Thymus (tissue), 11 donors: Measurements from ENCODE around the gene KRT34. TPM values are rescaled to one million over a fixed set of nuclear protein-coding genes. Genes with fewer than 3 reads are reported as not detected.

Source experiments
- DNase-seq, 9 donors: peaks; one replicate each; pipeline ENCODE4 v3.0.0-alpha.2; 2013; ENCODE audit warnings: low spot score in 9 of 9, low read depth in 6 of 9, missing footprints in 1 of 9
- H3K27ac ChIP-seq, 2 donors: one replicate each; pipeline ENCODE4 v1.5.1; 2013; ENCODE audit warnings: control low read depth in 1 of 2, low read depth in 1 of 2, low read length in 1 of 2, mild to moderate bottlenecking in 1 of 2, moderate library complexity in 1 of 2
- H3K27me3 ChIP-seq, 2 donors: one replicate each; pipeline ENCODE4 v1.5.1; 2013; ENCODE audit warnings: low read length in 1 of 2; ENCODE audit not compliant: control insufficient read depth in 2 of 2, insufficient read depth in 1 of 2
- H3K36me3 ChIP-seq, 2 donors: one replicate each; pipeline ENCODE4 v1.5.1; 2013; ENCODE audit warnings: low read length in 1 of 2, mild to moderate bottlenecking in 1 of 2, moderate library complexity in 1 of 2; ENCODE audit not compliant: control insufficient read depth in 2 of 2, insufficient read depth in 2 of 2
- H3K4me1 ChIP-seq, 2 donors: one replicate each; pipeline ENCODE4 v1.5.1; 2013; ENCODE audit warnings: low read length in 2 of 2; ENCODE audit not compliant: control insufficient read depth in 2 of 2, insufficient read depth in 2 of 2
- H3K4me3 ChIP-seq, 2 donors: one replicate each; pipeline ENCODE4 v1.5.1; 2013; ENCODE audit warnings: low read length in 2 of 2, control low read depth in 1 of 2, mild to moderate bottlenecking in 1 of 2
- H3K9me3 ChIP-seq, 2 donors: one replicate each; pipeline ENCODE4 v1.5.1; 2013; ENCODE audit warnings: low read length in 1 of 2, mild to moderate bottlenecking in 1 of 2; ENCODE audit not compliant: control insufficient read depth in 2 of 2, insufficient read depth in 1 of 2
- WGBS: extraction: QIAGEN DNeasy Blood & Tissue Kit; methylation state at CpG from one replicate; pipeline ENCODE4 v1.1.7; 2013; 5-methylcytosine and 5-hydroxymethylcytosine counted together
- polyA plus RNA-seq: library from polyadenylated mRNA; stranded (reverse); fragments of 200-250 nt; gene quantifications from one replicate; pipeline ENCODE4 v1.2.3, GENCODE V29; 2013
- total RNA-seq: library from RNA; stranded (reverse); fragments of 120-200 nt; gene quantifications from one replicate; pipeline ENCODE4 v1.2.4, GENCODE V29; 2013
- donor health status: healthy.

KRT34 gene
- total and polyA plus RNA-seq, 2 donors: 0.52 to 1.5 TPM

- no peaks in the 10 kb centered on the region for H3K36me3 ChIP-seq
- DNase-seq: no peak
- no peak overlapping the region for H3K27ac ChIP-seq
- no peaks in the 10 kb centered on the region for H3K9me3 ChIP-seq
- H3K27me3 ChIP-seq: no peaks in the 10 kb centered on the region
- 97% methylated on average over 5 of the region's 5 CpGs for WGBS
- no peak overlapping the region for H3K4me3 ChIP-seq
- no peaks in the 10 kb centered on the region for H3K4me1 ChIP-seq
These were observed 49.0 kb downstream of the KRT34 start for GRCh38 chr17:41333098-41333497.

GRCh38 chr17:41332239-41332638 is 49.9 kb downstream of the KRT34 start:
- WGBS: 89% methylated on average over 2 of the region's 2 CpGs
- H3K36me3 ChIP-seq: no peaks in the 10 kb centered on the region
- H3K9me3 ChIP-seq: no peaks in the 10 kb centered on the region
- no peak for DNase-seq
- no peaks in the 10 kb centered on the region for H3K4me1 ChIP-seq
- H3K27ac ChIP-seq: no peak overlapping the region
- H3K4me3 ChIP-seq: no peak overlapping the region
- no peaks in the 10 kb centered on the region for H3K27me3 ChIP-seq

GRCh38 chr17:41331606-41332005 is 50.5 kb downstream of the KRT34 start:
- no peaks in the 10 kb centered on the region for H3K36me3 ChIP-seq
- H3K9me3 ChIP-seq: no peaks in the 10 kb centered on the region
- 89% methylated on average over 7 of the region's 7 CpGs for WGBS
- H3K4me1 ChIP-seq: no peaks in the 10 kb centered on the region
- H3K27me3 ChIP-seq: no peaks in the 10 kb centered on the region
- no peak for DNase-seq
- H3K4me3 ChIP-seq: no peak overlapping the region
- no peak overlapping the region for H3K27ac ChIP-seq

GRCh38 chr17:41329279-41329948 is 52.7 kb downstream of the KRT34 start:
- no peaks in the 10 kb centered on the region for H3K4me1 ChIP-seq
- 78% methylated on average over 13 of the region's 13 CpGs for WGBS
- DNase-seq: no peak
- H3K9me3 ChIP-seq: no peaks in the 10 kb centered on the region
- no peaks in the 10 kb centered on the region for H3K36me3 ChIP-seq
- no peak overlapping the region for H3K27ac ChIP-seq
- no peaks in the 10 kb centered on the region for H3K27me3 ChIP-seq
- no peak overlapping the region for H3K4me3 ChIP-seq

GRCh38 chr17:41328207-41328606 is 53.9 kb downstream of the KRT34 start:
- Histone ChIP-seq H3K27me3 (no peaks in the 10 kb centered on the region), H3K9me3 (no peaks in the 10 kb centered on the region), H3K4me1 (no peaks in the 10 kb centered on the region), H3K36me3 (no peaks in the 10 kb centered on the region), H3K4me3 (no peak overlapping the region), H3K27ac (no peak overlapping the region)
- WGBS: 93% methylated on average over 7 of the region's 7 CpGs
- DNase-seq: no peak

Other genes starting within 250 kb of the KRT34 start
Only the 30 nearest of the 32 such genes appear.
- gene KRTAP4-5, start 232.5 kb downstream of the KRT34 start, total RNA-seq: not detected
- gene KRTAP4-5, start 232.5 kb downstream of the KRT34 start, polyA plus RNA-seq: not detected
- gene KRTAP4-4, start 221.6 kb downstream of the KRT34 start, total RNA-seq: not detected
- not detected for gene KRTAP4-4, start 221.6 kb downstream of the KRT34 start, polyA plus RNA-seq
- not detected for gene KRTAP4-3, start 214.1 kb downstream of the KRT34 start, total RNA-seq
- not detected for gene KRTAP4-3, start 214.1 kb downstream of the KRT34 start, polyA plus RNA-seq
- gene KRTAP4-2, start 204.1 kb downstream of the KRT34 start, total RNA-seq: not detected
- not detected for gene KRTAP4-2, start 204.1 kb downstream of the KRT34 start, polyA plus RNA-seq
- not detected for gene KRTAP4-1, start 197.4 kb downstream of the KRT34 start, total RNA-seq
- gene KRTAP4-1, start 197.4 kb downstream of the KRT34 start, polyA plus RNA-seq: not detected
- gene KRTAP9-1, start 192.4 kb downstream of the KRT34 start, total RNA-seq: not detected
- gene KRTAP9-1, start 192.4 kb downstream of the KRT34 start, polyA plus RNA-seq: not detected
- gene KRTAP9-2, start 155.7 kb downstream of the KRT34 start, total RNA-seq: not detected
- gene KRTAP9-2, start 155.7 kb downstream of the KRT34 start, polyA plus RNA-seq: not detected
- gene KRTAP9-3, start 149.9 kb downstream of the KRT34 start, total RNA-seq: not detected
- gene KRTAP9-3, start 149.9 kb downstream of the KRT34 start, polyA plus RNA-seq: not detected
- not detected for gene KRTAP9-8, start 144.3 kb downstream of the KRT34 start, total RNA-seq
- 0.09 TPM for gene KRTAP9-8, start 144.3 kb downstream of the KRT34 start, polyA plus RNA-seq
- not detected for gene KRTAP9-4, start 132.6 kb downstream of the KRT34 start, total RNA-seq
- 0.05 TPM for gene KRTAP9-4, start 132.6 kb downstream of the KRT34 start, polyA plus RNA-seq
- not detected for gene KRTAP9-9, start 126.9 kb downstream of the KRT34 start, total RNA-seq
- gene KRTAP9-9, start 126.9 kb downstream of the KRT34 start, polyA plus RNA-seq: 0.02 TPM
- not detected for gene KRTAP9-6, start 116.9 kb downstream of the KRT34 start, total RNA-seq
- 0.02 TPM for gene KRTAP9-6, start 116.9 kb downstream of the KRT34 start, polyA plus RNA-seq
- not detected for gene KRTAP9-7, start 106.6 kb downstream of the KRT34 start, total RNA-seq
- gene KRTAP9-7, start 106.6 kb downstream of the KRT34 start, polyA plus RNA-seq: not detected
- not detected for gene KRTAP29-1, start 79.5 kb downstream of the KRT34 start, total RNA-seq
- gene KRTAP29-1, start 79.5 kb downstream of the KRT34 start, polyA plus RNA-seq: 0.23 TPM
- gene KRTAP16-1, start 73.0 kb downstream of the KRT34 start, total RNA-seq: not detected
- 0.07 TPM for gene KRTAP16-1, start 73.0 kb downstream of the KRT34 start, polyA plus RNA-seq
- 0.09 TPM for gene KRTAP17-1, start 66.6 kb downstream of the KRT34 start, total RNA-seq
- 0.11 TPM for gene KRTAP17-1, start 66.6 kb downstream of the KRT34 start, polyA plus RNA-seq
- gene KRT33A, start 31.5 kb downstream of the KRT34 start, total RNA-seq: 0.66 TPM
- 1.4 TPM for gene KRT33A, start 31.5 kb downstream of the KRT34 start, polyA plus RNA-seq
- 1.7 TPM for gene KRT33B, start 12.5 kb downstream of the KRT34 start, total RNA-seq
- gene KRT33B, start 12.5 kb downstream of the KRT34 start, polyA plus RNA-seq: 6.1 TPM
- 1.9 TPM for gene KRT31, start 15.3 kb upstream of the KRT34 start, total RNA-seq
- 6.4 TPM for gene KRT31, start 15.3 kb upstream of the KRT34 start, polyA plus RNA-seq
- 0.19 TPM for gene KRT37, start 42.3 kb upstream of the KRT34 start, total RNA-seq
- 0.34 TPM for gene KRT37, start 42.3 kb upstream of the KRT34 start, polyA plus RNA-seq
- 0.38 TPM for gene KRT38, start 58.7 kb upstream of the KRT34 start, total RNA-seq
- 7.9 TPM for gene KRT38, start 58.7 kb upstream of the KRT34 start, polyA plus RNA-seq
- 2.5 TPM for gene KRT32, start 85.1 kb upstream of the KRT34 start, total RNA-seq
- 2.2 TPM for gene KRT32, start 85.1 kb upstream of the KRT34 start, polyA plus RNA-seq
- 0.05 TPM for gene KRT35, start 98.8 kb upstream of the KRT34 start, total RNA-seq
- 0.21 TPM for gene KRT35, start 98.8 kb upstream of the KRT34 start, polyA plus RNA-seq
- gene KRT36, start 107.6 kb upstream of the KRT34 start, total RNA-seq: 1.2 TPM
- gene KRT36, start 107.6 kb upstream of the KRT34 start, polyA plus RNA-seq: 3.5 TPM
- 81.7 TPM for gene KRT13, start 123.3 kb upstream of the KRT34 start, total RNA-seq
- gene KRT13, start 123.3 kb upstream of the KRT34 start, polyA plus RNA-seq: 75.9 TPM
- gene KRT15, start 136.6 kb upstream of the KRT34 start, total RNA-seq: 191 TPM
- gene KRT15, start 136.6 kb upstream of the KRT34 start, polyA plus RNA-seq: 831 TPM
- 296 TPM for gene KRT19, start 146.0 kb upstream of the KRT34 start, total RNA-seq
- gene KRT19, start 146.0 kb upstream of the KRT34 start, polyA plus RNA-seq: 758 TPM
- gene KRT9, start 189.8 kb upstream of the KRT34 start, total RNA-seq: 1.7 TPM
- gene KRT9, start 189.8 kb upstream of the KRT34 start, polyA plus RNA-seq: 60.7 TPM
- gene KRT14, start 204.6 kb upstream of the KRT34 start, total RNA-seq: 20.7 TPM
- 210 TPM for gene KRT14, start 204.6 kb upstream of the KRT34 start, polyA plus RNA-seq
- 7.5 TPM for gene KRT16, start 230.5 kb upstream of the KRT34 start, total RNA-seq
- gene KRT16, start 230.5 kb upstream of the KRT34 start, polyA plus RNA-seq: 262 TPM